NK-92 treated with Interleukin-12 subunit alpha and Interleukin-12 subunit beta, amount 100 ng/mL, for 24 hours (cell line): ENCODE results near the gene C4A.
"Not testable (repeated sequence)": the region's sequence is repeated elsewhere in the genome, so short reads cannot be mapped to it uniquely, and the experiment has no call there.

Source experiments
- DNase-seq: peaks from one replicate; lab custom pipeline; 2025; lab: John Stamatoyannopoulos, UW

The C4A gene

GRCh38 chr6:31980998-31981397 is 859 bp upstream of the C4A start:
- DNase-seq = not testable (repeated sequence)

- DNase-seq = not testable (repeated sequence)
Measured at GRCh38 chr6:31989363-31989762, 7.5 kb downstream of the C4A start.

- DNase-seq = not testable (repeated sequence)
Measured at GRCh38 chr6:31994421-31994820, 12.6 kb downstream of the C4A start.

GRCh38 chr6:31996385-31996784 is 14.5 kb downstream of the C4A start:
- DNase-seq = not testable (repeated sequence)

GRCh38 chr6:32002546-32003268 is 20.9 kb downstream of the C4A start:
- not testable (repeated sequence) for DNase-seq

- not testable (repeated sequence) for DNase-seq
Measured at GRCh38 chr6:32003301-32003700, 21.4 kb downstream of the C4A start.

GRCh38 chr6:32004393-32004792 is 22.5 kb downstream of the C4A start:
- not testable (repeated sequence) for DNase-seq

GRCh38 chr6:32004864-32005537 is 23.1 kb downstream of the C4A start:
- not testable (repeated sequence) for DNase-seq

- not testable (repeated sequence) for DNase-seq
Measured at GRCh38 chr6:32005538-32005880, 23.7 kb downstream of the C4A start.

- not testable (repeated sequence) for DNase-seq
Measured at GRCh38 chr6:32005991-32006529, 24.2 kb downstream of the C4A start.

- not testable (repeated sequence) for DNase-seq
Measured at GRCh38 chr6:32007086-32007485, 25.2 kb downstream of the C4A start.

- not testable (repeated sequence) for DNase-seq
Measured at GRCh38 chr6:32008037-32008436, 26.2 kb downstream of the C4A start.

- not testable (repeated sequence) for DNase-seq
Measured at GRCh38 chr6:32008616-32009015, 26.8 kb downstream of the C4A start.

GRCh38 chr6:32009537-32009936 is 27.7 kb downstream of the C4A start:
- DNase-seq = not testable (repeated sequence)

GRCh38 chr6:32010856-32011530 is 29.1 kb downstream of the C4A start:
- DNase-seq = not testable (repeated sequence)

- DNase-seq = not testable (repeated sequence)
Measured at GRCh38 chr6:32012941-32013617, 31.2 kb downstream of the C4A start.

- not testable (repeated sequence) for DNase-seq
Measured at GRCh38 chr6:32013738-32014137, 31.9 kb downstream of the C4A start.

GRCh38 chr6:32014547-32014946 is 32.7 kb downstream of the C4A start, which contains the start of gene C4B:
TSS of gene C4B (plus strand) at chr6:32014795. CDS start at chr6:32014846, 51 bp downstream.
- not testable (repeated sequence) for DNase-seq

- not testable (repeated sequence) for DNase-seq
Measured at GRCh38 chr6:32022100-32022499, 40.2 kb downstream of the C4A start.

GRCh38 chr6:32028631-32029030 is 46.8 kb downstream of the C4A start:
- not testable (repeated sequence) for DNase-seq

- DNase-seq = not testable (repeated sequence)
Measured at GRCh38 chr6:32029553-32029952, 47.7 kb downstream of the C4A start.
